Measurements from ENCODE around the gene EZH1.

DNA sequence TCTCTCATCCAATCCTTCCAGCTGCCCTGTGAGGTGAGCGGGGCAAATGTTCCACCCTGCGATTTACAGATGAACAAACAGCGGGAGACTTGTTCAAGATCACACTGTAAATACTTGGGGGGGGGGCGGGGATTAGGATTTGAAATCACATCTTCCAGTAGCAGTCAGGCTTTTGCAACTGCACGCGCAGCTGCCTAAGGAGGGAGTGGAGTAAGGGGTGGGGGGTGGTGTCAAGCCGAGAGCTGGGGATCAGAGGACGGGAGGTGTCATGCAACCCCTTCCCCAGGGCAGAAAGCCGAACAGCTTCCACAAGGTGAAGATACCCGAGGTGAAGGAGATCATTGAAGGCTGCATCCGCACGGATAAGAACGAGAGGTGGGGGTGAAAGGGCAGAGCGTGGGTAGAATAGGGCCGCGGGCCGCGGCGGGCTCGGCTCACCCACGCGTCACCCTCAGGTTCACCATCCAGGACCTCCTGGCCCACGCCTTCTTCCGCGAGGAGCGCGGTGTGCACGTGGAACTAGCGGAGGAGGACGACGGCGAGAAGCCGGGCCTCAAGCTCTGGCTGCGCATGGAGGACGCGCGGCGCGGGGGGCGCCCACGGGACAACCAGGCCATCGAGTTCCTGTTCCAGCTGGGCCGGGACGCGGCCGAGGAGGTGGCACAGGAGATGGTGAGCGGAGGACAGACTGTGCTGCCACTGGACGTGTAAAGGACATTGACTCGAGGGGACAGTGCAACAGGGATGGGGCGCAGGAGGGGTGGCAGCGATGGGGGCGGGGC lies 40.2 kb upstream of the EZH1 start:
- TF ChIP-seq RAD21 (IDR thresholded peaks at IDR 0.05; ENCODE audit: insufficient read depth, low read depth, low read length) (no peak), CEBPB (IDR thresholded peaks at IDR 0.05; ENCODE audit: borderline replicate concordance in 1 of 2, low read depth in 2 of 2, low read length in 2 of 2) (no peak), POLR2A (IDR thresholded peaks at IDR 0.05; ENCODE audit: low read depth, low read length) (no peak), TBL1XR1 (IDR thresholded peaks at IDR 0.05; ENCODE audit: low read depth, low read length) (no peak), POLR2AphosphoS5 (IDR thresholded peaks at IDR 0.05; ENCODE audit: low read length) (no peak), CTCF (IDR thresholded peaks at IDR 0.05 in 2 of 3, conservative IDR thresholded peaks at IDR 0.05 in 1 of 3; ENCODE audit: control insufficient read depth in 2 of 3, extremely low read depth in 1 of 3, insufficient read depth in 1 of 3, low read depth in 3 of 3, low read length in 3 of 3) (no peak), TAF1 (IDR thresholded peaks at IDR 0.05; ENCODE audit: borderline replicate concordance, low read depth, low read length) (no peak), EZH2 (IDR thresholded peaks at IDR 0.05; ENCODE audit: borderline replicate concordance, control insufficient read depth, low read depth, low read length) (no peak), ESRRA (IDR thresholded peaks at IDR 0.05; ENCODE audit: low read length) (no peak), ZBED1 (IDR thresholded peaks at IDR 0.05; ENCODE audit: borderline replicate concordance) (no peak)
- TF ChIP-seq, protein P1, sequence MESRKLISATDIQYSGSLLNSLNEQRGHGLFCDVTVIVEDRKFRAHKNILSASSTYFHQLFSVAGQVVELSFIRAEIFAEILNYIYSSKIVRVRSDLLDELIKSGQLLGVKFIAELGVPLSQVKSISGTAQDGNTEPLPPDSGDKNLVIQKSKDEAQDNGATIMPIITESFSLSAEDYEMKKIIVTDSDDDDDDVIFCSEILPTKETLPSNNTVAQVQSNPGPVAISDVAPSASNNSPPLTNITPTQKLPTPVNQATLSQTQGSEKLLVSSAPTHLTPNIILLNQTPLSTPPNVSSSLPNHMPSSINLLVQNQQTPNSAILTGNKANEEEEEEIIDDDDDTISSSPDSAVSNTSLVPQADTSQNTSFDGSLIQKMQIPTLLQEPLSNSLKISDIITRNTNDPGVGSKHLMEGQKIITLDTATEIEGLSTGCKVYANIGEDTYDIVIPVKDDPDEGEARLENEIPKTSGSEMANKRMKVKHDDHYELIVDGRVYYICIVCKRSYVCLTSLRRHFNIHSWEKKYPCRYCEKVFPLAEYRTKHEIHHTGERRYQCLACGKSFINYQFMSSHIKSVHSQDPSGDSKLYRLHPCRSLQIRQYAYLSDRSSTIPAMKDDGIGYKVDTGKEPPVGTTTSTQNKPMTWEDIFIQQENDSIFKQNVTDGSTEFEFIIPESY (IDR thresholded peaks at IDR 0.05) = no peak
- TF ChIP-seq, protein P2, sequence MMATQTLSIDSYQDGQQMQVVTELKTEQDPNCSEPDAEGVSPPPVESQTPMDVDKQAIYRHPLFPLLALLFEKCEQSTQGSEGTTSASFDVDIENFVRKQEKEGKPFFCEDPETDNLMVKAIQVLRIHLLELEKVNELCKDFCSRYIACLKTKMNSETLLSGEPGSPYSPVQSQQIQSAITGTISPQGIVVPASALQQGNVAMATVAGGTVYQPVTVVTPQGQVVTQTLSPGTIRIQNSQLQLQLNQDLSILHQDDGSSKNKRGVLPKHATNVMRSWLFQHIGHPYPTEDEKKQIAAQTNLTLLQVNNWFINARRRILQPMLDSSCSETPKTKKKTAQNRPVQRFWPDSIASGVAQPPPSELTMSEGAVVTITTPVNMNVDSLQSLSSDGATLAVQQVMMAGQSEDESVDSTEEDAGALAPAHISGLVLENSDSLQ (IDR thresholded peaks at IDR 0.05) = no peak

All from GM12878 (cell line).